HEK293 (cell line): ENCODE data around the gene EIF4EBP2.

Experiments used
- GLIS2 ChIP-seq: fragments of 450-650 bp; formaldehyde crosslinking; IDR thresholded peaks from 2 replicates; pipeline ENCODE4 v1.5.1; 2016; ENCODE audit warnings: missing biosample characterization, missing genetic modification characterization
- HIC1 ChIP-seq: fragments of 450-650 bp; formaldehyde crosslinking; IDR thresholded peaks from 2 replicates; pipeline ENCODE4 v1.5.1; 2016; ENCODE audit warnings: missing biosample characterization, missing genetic modification characterization
- KLF10 ChIP-seq: fragments of 450-650 bp; IDR thresholded peaks from 2 replicates; pipeline ENCODE4 v1.5.1; 2018; ENCODE audit warnings: missing biosample characterization, mild to moderate bottlenecking, missing genetic modification characterization
- KLF16 ChIP-seq: fragments of 450-650 bp; formaldehyde crosslinking; IDR thresholded peaks from 2 replicates; pipeline ENCODE4 v1.5.1; 2017; ENCODE audit warnings: missing biosample characterization, missing genetic modification characterization
- MYNN ChIP-seq: fragments of 450-650 bp; formaldehyde crosslinking; IDR thresholded peaks from 2 replicates; pipeline ENCODE4 v1.5.1; 2016; ENCODE audit warnings: missing biosample characterization, missing genetic modification characterization, borderline replicate concordance
- ZBTB17 ChIP-seq: fragments of 450-650 bp; formaldehyde crosslinking; IDR thresholded peaks from 2 replicates; pipeline ENCODE4 v1.5.1; 2016; ENCODE audit warnings: missing biosample characterization, missing genetic modification characterization
- ZIC2 ChIP-seq: fragments of 450-650 bp; formaldehyde crosslinking; IDR thresholded peaks from 2 replicates; pipeline ENCODE4 v1.5.1; 2016; ENCODE audit warnings: missing biosample characterization, missing genetic modification characterization
- ZNF174 ChIP-seq: fragments of 450-650 bp; formaldehyde crosslinking; IDR thresholded peaks from 2 replicates; pipeline ENCODE4 v1.5.0; 2017; ENCODE audit warnings: missing biosample characterization, mild to moderate bottlenecking, missing genetic modification characterization
- ZNF175 ChIP-seq: fragments of 450-650 bp; formaldehyde crosslinking; IDR thresholded peaks from 2 replicates; pipeline ENCODE4 v1.5.1; 2016; ENCODE audit warnings: missing biosample characterization, missing genetic modification characterization
- ZNF18 ChIP-seq: fragments of 450-650 bp; formaldehyde crosslinking; IDR thresholded peaks from 2 replicates; pipeline ENCODE4 v1.5.1; 2016; ENCODE audit warnings: missing biosample characterization, missing genetic modification characterization
- ZNF184 ChIP-seq: fragments of 450-650 bp; IDR thresholded peaks from 2 replicates; pipeline ENCODE4 v1.5.1; 2018; ENCODE audit warnings: missing biosample characterization, mild to moderate bottlenecking, missing genetic modification characterization
- ZNF2 ChIP-seq: fragments of 450-650 bp; formaldehyde crosslinking; IDR thresholded peaks from 2 replicates; pipeline ENCODE4 v1.5.1; 2016; ENCODE audit warnings: missing biosample characterization, missing genetic modification characterization
- ZNF311 ChIP-seq: fragments of 450-650 bp; formaldehyde crosslinking; IDR thresholded peaks from 2 replicates; pipeline ENCODE4 v1.5.1; 2017; ENCODE audit warnings: missing biosample characterization, missing genetic modification characterization, borderline replicate concordance
- ZNF335 ChIP-seq: fragments of 450-650 bp; formaldehyde crosslinking; conservative IDR thresholded peaks from 2 replicates; pipeline ENCODE4 v1.5.1; 2016; ENCODE audit warnings: missing biosample characterization, missing genetic modification characterization
- ZNF362 ChIP-seq: fragments of 450-650 bp; formaldehyde crosslinking; IDR thresholded peaks from 2 replicates; pipeline ENCODE4 v1.5.1; 2016; ENCODE audit warnings: missing biosample characterization, missing genetic modification characterization
- ZNF37A ChIP-seq: fragments of 450-650 bp; IDR thresholded peaks from 2 replicates; pipeline ENCODE4 v1.5.1; 2018; ENCODE audit warnings: missing biosample characterization, missing genetic modification characterization
- ZNF398 ChIP-seq: fragments of 450-650 bp; formaldehyde crosslinking; IDR thresholded peaks from 2 replicates; pipeline ENCODE4 v1.5.1; 2017; ENCODE audit warnings: missing biosample characterization, missing genetic modification characterization
- ZNF416 ChIP-seq: fragments of 450-650 bp; formaldehyde crosslinking; IDR thresholded peaks from 2 replicates; pipeline ENCODE4 v1.5.1; 2016; ENCODE audit warnings: missing biosample characterization, missing genetic modification characterization
- ZNF473 ChIP-seq: fragments of 450-650 bp; formaldehyde crosslinking; IDR thresholded peaks from 2 replicates; pipeline ENCODE4 v1.5.1; 2017; ENCODE audit warnings: missing biosample characterization, missing genetic modification characterization
- ZNF513 ChIP-seq: fragments of 450-650 bp; IDR thresholded peaks from 2 replicates; pipeline ENCODE4 v1.5.1; 2018; ENCODE audit warnings: missing biosample characterization, missing genetic modification characterization
- ZNF558 ChIP-seq: fragments of 450-650 bp; formaldehyde crosslinking; IDR thresholded peaks from 2 replicates; pipeline ENCODE4 v1.5.1; 2016; ENCODE audit warnings: missing biosample characterization, missing genetic modification characterization
- ZNF585B ChIP-seq: fragments of 450-650 bp; formaldehyde crosslinking; IDR thresholded peaks from 2 replicates; pipeline ENCODE4 v1.5.1; 2016; ENCODE audit warnings: missing biosample characterization, missing genetic modification characterization
- ZNF654 ChIP-seq: fragments of 450-650 bp; formaldehyde crosslinking; IDR thresholded peaks from 2 replicates; pipeline ENCODE4 v1.5.1; 2016; ENCODE audit warnings: low read depth, missing biosample characterization, missing genetic modification characterization
- ZNF677 ChIP-seq: fragments of 450-650 bp; IDR thresholded peaks from 2 replicates; pipeline ENCODE4 v1.5.0; 2018; ENCODE audit warnings: missing biosample characterization, mild to moderate bottlenecking, missing genetic modification characterization, moderate library complexity
- ZXDB ChIP-seq: fragments of 450-650 bp; formaldehyde crosslinking; IDR thresholded peaks from 2 replicates; pipeline ENCODE4 v1.5.1; 2016; ENCODE audit warnings: missing biosample characterization, missing genetic modification characterization
- TF ChIP-seq, protein P1 (sequence below): fragments of 450-650 bp; formaldehyde crosslinking; optimal IDR thresholded peaks from 2 replicates; pipeline ENCODE3; 2016; ENCODE audit warnings: missing biosample characterization, mild to moderate bottlenecking, missing genetic modification characterization
- TF ChIP-seq, protein P2 (sequence below): fragments of 450-650 bp; formaldehyde crosslinking; IDR thresholded peaks from 2 replicates; pipeline ENCODE4 v1.5.1; 2016; ENCODE audit warnings: missing biosample characterization, missing genetic modification characterization

Gene EIF4EBP2

GRCh38 chr10:70458329-70459060, 54.5 kb downstream of the EIF4EBP2 start (continued):
- TF ChIP-seq KLF16 (tag by site-specific recombination) (no peak), ZNF558 (tag by site-specific recombination) (no peak), ZNF362 (tag by site-specific recombination) (no peak), MYNN (tag by site-specific recombination) (no peak), ZBTB17 (0 out of 2 replicates have a peak, but pooled peaks have one; percentile 37), ZNF2 (tag by site-specific recombination) (no peak; the same call in none of the 2 replicates), ZNF184 (no peak), ZNF174 (no peak), HIC1 (tag by site-specific recombination) (peak; percentile 71; the same call in 1 of the 2 replicates), ZNF398 (tag by site-specific recombination) (peak; percentile 53; the same call in 1 of the 2 replicates), KLF10 (tag by site-specific recombination) (no peak), ZNF18 (tag by site-specific recombination) (no peak), ZNF513 (no peak), ZNF473 (tag by site-specific recombination) (no peak), ZNF175 (tag by site-specific recombination) (no peak), ZNF416 (tag by site-specific recombination) (no peak), ZNF677 (tag by site-specific recombination) (peak; percentile 39; the same call in 1 of the 2 replicates), ZNF654 (no peak), ZIC2 (tag by site-specific recombination) (no peak), ZNF585B (tag by site-specific recombination) (no peak), ZNF335 (peak; percentile 44), ZXDB (no peak), GLIS2 (peak; percentile 86), ZNF311 (tag by site-specific recombination) (no peak), ZNF37A (no peak)
- TF ChIP-seq, protein P1, sequence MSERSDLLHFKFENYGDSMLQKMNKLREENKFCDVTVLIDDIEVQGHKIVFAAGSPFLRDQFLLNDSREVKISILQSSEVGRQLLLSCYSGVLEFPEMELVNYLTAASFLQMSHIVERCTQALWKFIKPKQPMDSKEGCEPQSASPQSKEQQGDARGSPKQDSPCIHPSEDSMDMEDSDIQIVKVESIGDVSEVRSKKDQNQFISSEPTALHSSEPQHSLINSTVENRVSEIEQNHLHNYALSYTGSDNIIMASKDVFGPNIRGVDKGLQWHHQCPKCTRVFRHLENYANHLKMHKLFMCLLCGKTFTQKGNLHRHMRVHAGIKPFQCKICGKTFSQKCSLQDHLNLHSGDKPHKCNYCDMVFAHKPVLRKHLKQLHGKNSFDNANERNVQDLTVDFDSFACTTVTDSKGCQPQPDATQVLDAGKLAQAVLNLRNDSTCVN (tag by site-specific recombination): peak; percentile 67
- TF ChIP-seq, protein P2, sequence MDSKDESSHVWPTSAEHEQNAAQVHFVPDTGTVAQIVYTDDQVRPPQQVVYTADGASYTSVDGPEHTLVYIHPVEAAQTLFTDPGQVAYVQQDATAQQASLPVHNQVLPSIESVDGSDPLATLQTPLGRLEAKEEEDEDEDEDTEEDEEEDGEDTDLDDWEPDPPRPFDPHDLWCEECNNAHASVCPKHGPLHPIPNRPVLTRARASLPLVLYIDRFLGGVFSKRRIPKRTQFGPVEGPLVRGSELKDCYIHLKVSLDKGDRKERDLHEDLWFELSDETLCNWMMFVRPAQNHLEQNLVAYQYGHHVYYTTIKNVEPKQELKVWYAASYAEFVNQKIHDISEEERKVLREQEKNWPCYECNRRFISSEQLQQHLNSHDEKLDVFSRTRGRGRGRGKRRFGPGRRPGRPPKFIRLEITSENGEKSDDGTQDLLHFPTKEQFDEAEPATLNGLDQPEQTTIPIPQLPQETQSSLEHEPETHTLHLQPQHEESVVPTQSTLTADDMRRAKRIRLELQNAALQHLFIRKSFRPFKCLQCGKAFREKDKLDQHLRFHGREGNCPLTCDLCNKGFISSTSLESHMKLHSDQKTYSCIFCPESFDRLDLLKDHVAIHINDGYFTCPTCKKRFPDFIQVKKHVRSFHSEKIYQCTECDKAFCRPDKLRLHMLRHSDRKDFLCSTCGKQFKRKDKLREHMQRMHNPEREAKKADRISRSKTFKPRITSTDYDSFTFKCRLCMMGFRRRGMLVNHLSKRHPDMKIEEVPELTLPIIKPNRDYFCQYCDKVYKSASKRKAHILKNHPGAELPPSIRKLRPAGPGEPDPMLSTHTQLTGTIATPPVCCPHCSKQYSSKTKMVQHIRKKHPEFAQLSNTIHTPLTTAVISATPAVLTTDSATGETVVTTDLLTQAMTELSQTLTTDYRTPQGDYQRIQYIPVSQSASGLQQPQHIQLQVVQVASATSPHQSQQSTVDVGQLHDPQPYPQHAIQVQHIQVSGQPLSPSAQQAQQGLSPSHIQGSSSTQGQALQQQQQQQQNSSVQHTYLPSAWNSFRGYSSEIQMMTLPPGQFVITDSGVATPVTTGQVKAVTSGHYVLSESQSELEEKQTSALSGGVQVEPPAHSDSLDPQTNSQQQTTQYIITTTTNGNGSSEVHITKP (tag by site-specific recombination): 0 out of 2 replicates have a peak, but pooled peaks have one; percentile 22
